ENCODE data around the gene VWA5B2.

Gene VWA5B2

GRCh38 chr3:184241447-184242296 lies 12.3 kb downstream of the VWA5B2 start:
- peak overlapping the region; percentile 79 for H3K27ac ChIP-seq
- TF ChIP-seq CTCF (IDR thresholded peaks at IDR 0.05) (peak; percentile 85), ZFX (IDR thresholded peaks at IDR 0.05; ENCODE audit: borderline replicate concordance) (no peak)

- H3K27ac ChIP-seq: peak overlapping the region; percentile 79
- TF ChIP-seq CTCF (IDR thresholded peaks at IDR 0.05): no peak
- TF ChIP-seq ZFX (IDR thresholded peaks at IDR 0.05; ENCODE audit: borderline replicate concordance): no peak
These were observed 12.9 kb downstream of the VWA5B2 start for GRCh38 chr3:184242297-184242685.

- H3K27ac ChIP-seq: peak within 1 kb of the TSS; percentile 95
- TF ChIP-seq CTCF (IDR thresholded peaks at IDR 0.05): no peak
- TF ChIP-seq ZFX (IDR thresholded peaks at IDR 0.05; ENCODE audit: borderline replicate concordance): no peak
These were observed 19.3 kb downstream of the VWA5B2 start, which contains the start of gene ALG3 for GRCh38 chr3:184248454-184249411. Gene ALG3 (minus strand): TSS chr3:184248962. CDS start chr3:184248940, 22 bp downstream.

GRCh38 chr3:184249412-184250166 lies 20.2 kb downstream of the VWA5B2 start, which contains the start of gene EEF1AKMT4:
Gene EEF1AKMT4 (plus strand): TSS chr3:184249672. CDS start chr3:184249695, 23 bp downstream.
- TF ChIP-seq CTCF (IDR thresholded peaks at IDR 0.05) (no peak), ZFX (IDR thresholded peaks at IDR 0.05; ENCODE audit: borderline replicate concordance) (no peak)

GRCh38 chr3:184250167-184250828 lies 20.9 kb downstream of the VWA5B2 start:
- peak overlapping the region; percentile 95 for H3K27ac ChIP-seq
- TF ChIP-seq CTCF (IDR thresholded peaks at IDR 0.05) (peak; percentile 91), ZFX (IDR thresholded peaks at IDR 0.05; ENCODE audit: borderline replicate concordance) (no peak)

More at GRCh38 chr3:184249412-184250166, 20.2 kb downstream of the VWA5B2 start, which contains the start of gene EEF1AKMT4:
- peak within 1 kb of the TSS; percentile 95 for H3K27ac ChIP-seq
